Adrenal gland (tissue), 12 donors: ENCODE measurements around the gene PLAAT5. TPM values are rescaled to one million over a fixed set of nuclear protein-coding genes. Genes with fewer than 3 reads are reported as not detected.

Source experiments
- DNase-seq, 7 donors: peaks; one replicate each; pipeline ENCODE4 v3.0.0-alpha.2; 2019 to 2020
- H3K27ac ChIP-seq, 5 donors: fragments of 200-600 bp; sonication (generic) in 4 of 5; 1 replicate in 3 of 5; 2 replicates in 2 of 5; pipeline versions ENCODE4 v1.5.1 to v1.8.0; 2016 to 2020; ENCODE audit warnings: mild to moderate bottlenecking in 1 of 5
- H3K27me3 ChIP-seq: fragments of 200-600 bp; 2 replicates; pipeline ENCODE4 v1.8.0; 2021
- H3K36me3 ChIP-seq, 2 donors: fragments of 200-600 bp; replicated peaks in 1 of 2; 1 replicate in 1 of 2; 2 replicates in 1 of 2; pipeline versions ENCODE4 v1.5.1 to v1.8.0; 2018 to 2022
- H3K4me1 ChIP-seq, 2 donors: fragments of 200-600 bp; replicated peaks in 1 of 2; 1 replicate in 1 of 2; 2 replicates in 1 of 2; pipeline versions ENCODE4 v1.5.1 to v1.8.0; 2018 to 2021
- H3K4me3 ChIP-seq, 4 donors: fragments of 200-600 bp; sonication (generic) in 3 of 4; one replicate each; pipeline ENCODE4 v1.5.1; 2016 to 2018
- H3K9me3 ChIP-seq, 3 donors: fragments of 200-600 bp; sonication (generic) in 1 of 3; replicated peaks in 1 of 3; 1 replicate in 2 of 3; 2 replicates in 1 of 3; pipeline versions ENCODE4 v1.5.1 to v1.8.0; 2016 to 2021
- POLR2A ChIP-seq, 2 donors: fragments of 450-650 bp; IDR thresholded peaks; one replicate each; pipeline ENCODE4 v1.6.1; 2017; ENCODE audit warnings: antibody characterized with exemption in 2 of 2, mild to moderate bottlenecking in 2 of 2, moderate library complexity in 1 of 2
- WGBS, 4 donors: extraction: QIAGEN DNeasy Blood & Tissue Kit in 2 of 4; methylation state at CpG; one replicate each; pipeline versions ENCODE4 v1.1.5 to v1.1.7; 2013 to 2017; 5-methylcytosine and 5-hydroxymethylcytosine counted together
- intact Hi-C, 2 donors: fragments of 100-400 bp; cut with DNase I; formaldehyde crosslinking; loops; one replicate each; pipeline versions ENCODE4 v1.14.1 to v1.15.0; 2022 to 2023
- polyA plus RNA-seq, 3 donors: library from polyadenylated mRNA; stranded (reverse); fragments of 200-250 nt in 2 of 3; fragments of 350-450 nt in 1 of 3; fragmentation: Illumina TruSeq in 1 of 3; extraction: RNeasy Lipid Tissue Mini Kit (QIAGEN cat#74804) in 1 of 3; gene quantifications; one replicate each; pipeline ENCODE4 v1.2.3, GENCODE V29; 2013 to 2014
- total RNA-seq, 9 donors: library from RNA; depleted of rRNA in 4 of 9; stranded (reverse); fragments of >200 nt in 4 of 9; fragments of 120-200 nt in 1 of 9; fragmentation: NEBNext Ultra II Directional in 1 of 9; extraction: Animal tissue kit (Norgen Biotek cat#: 25700) in 1 of 9; gene quantifications; one replicate each; pipeline versions ENCODE4 v1.1.0 to v1.2.4, GENCODE V29; 2013 to 2023
- TF ChIP-seq, protein P1 (sequence below), 6 experiments: fragments of 450-650 bp in 4 of 6; fragments of 200-600 bp in 2 of 6; sonication (generic) in 1 of 6; IDR thresholded peaks; 1 replicate in 5 of 6; 2 replicates in 1 of 6; pipeline versions ENCODE4 v1.5.1 to v1.8.0; 2016 to 2021; ENCODE audit warnings: antibody characterized with exemption in 6 of 6, mild to moderate bottlenecking in 2 of 6, moderate library complexity in 1 of 6
- donor health status: healthy with polysubstance abuse.
- donor health status: Bipolar disorder and iron deficiency.
- donor health status: DM: yes; HTN: yes; CAD: no.
- donor health status: DM: no; HTN: no; CAD: no.
- donor health status: DM: no; HTN: no; CAD: no.
- donor health status: DM: yes; HTN: yes; CAD: no.

Gene PLAAT5
- total and polyA plus RNA-seq, 12 donors: 0.64 to 8.1 (median 1.3) TPM; not detected in 2

DNA sequence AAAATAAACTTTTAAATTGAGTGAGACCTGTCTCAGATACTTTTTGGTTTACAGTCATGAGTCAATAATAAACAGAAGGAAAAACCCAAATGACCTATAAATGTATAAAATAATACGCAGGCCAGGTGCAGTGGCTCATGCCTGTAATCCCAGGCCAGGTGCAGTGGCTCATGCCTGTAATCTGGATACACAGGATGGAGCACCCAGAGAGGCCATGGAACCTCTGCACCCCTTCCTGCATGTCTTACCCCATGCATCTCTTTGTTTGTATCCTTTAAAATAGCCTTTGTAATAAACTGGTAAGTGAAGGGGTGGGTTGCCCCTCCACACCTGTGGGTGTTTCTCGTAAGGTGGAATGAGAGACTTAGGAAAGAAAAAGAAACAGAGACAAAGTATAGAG lies 36.7 kb upstream of the PLAAT5 start:
- no peak for TF ChIP-seq POLR2A (IDR thresholded peaks at IDR 0.05)
- TF ChIP-seq, protein P1, sequence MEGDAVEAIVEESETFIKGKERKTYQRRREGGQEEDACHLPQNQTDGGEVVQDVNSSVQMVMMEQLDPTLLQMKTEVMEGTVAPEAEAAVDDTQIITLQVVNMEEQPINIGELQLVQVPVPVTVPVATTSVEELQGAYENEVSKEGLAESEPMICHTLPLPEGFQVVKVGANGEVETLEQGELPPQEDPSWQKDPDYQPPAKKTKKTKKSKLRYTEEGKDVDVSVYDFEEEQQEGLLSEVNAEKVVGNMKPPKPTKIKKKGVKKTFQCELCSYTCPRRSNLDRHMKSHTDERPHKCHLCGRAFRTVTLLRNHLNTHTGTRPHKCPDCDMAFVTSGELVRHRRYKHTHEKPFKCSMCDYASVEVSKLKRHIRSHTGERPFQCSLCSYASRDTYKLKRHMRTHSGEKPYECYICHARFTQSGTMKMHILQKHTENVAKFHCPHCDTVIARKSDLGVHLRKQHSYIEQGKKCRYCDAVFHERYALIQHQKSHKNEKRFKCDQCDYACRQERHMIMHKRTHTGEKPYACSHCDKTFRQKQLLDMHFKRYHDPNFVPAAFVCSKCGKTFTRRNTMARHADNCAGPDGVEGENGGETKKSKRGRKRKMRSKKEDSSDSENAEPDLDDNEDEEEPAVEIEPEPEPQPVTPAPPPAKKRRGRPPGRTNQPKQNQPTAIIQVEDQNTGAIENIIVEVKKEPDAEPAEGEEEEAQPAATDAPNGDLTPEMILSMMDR (IDR thresholded peaks at IDR 0.05): no peak
- H3K27me3 ChIP-seq: no peaks in the 10 kb centered on the region
- H3K4me3 ChIP-seq: no peak overlapping the region
- no peaks in the 10 kb centered on the region for H3K9me3 ChIP-seq
- DNase-seq: no peak
- no peaks in the 10 kb centered on the region for H3K4me1 ChIP-seq
- H3K27ac ChIP-seq: no peak overlapping the region
- 67 to 81% (median 74%) methylated on average over 2 of the region's 2 CpGs for WGBS, 4 donors
- H3K36me3 ChIP-seq: no peaks in the 10 kb centered on the region
- intact Hi-C loops: no loop called here

DNA sequence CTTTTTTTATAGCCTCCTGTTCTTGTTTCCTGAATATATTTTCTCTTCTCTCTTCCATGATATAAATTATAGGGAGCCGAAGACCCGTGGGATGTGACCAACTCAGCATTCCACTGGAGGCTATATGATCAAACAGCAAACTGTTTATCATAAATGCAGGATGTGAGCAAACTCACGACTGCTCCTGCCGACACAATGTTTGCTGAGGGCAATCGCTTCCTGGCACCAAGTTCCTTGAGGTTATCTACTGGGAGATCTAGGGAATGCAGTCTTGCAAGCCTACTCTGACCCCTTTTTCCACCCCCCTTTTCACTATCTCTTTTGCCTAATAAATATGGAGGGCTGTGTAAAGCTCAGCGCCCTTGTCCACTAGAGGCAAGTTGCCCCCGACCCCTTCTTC lies 32.2 kb upstream of the PLAAT5 start:
- H3K36me3 ChIP-seq: no peaks in the 10 kb centered on the region
- intact Hi-C loops: no loop called here
- H3K9me3 ChIP-seq: no peaks in the 10 kb centered on the region
- WGBS, 4 donors: 76 to 88% (median 82%) methylated on average over 7 of the region's 7 CpGs
- H3K4me3 ChIP-seq: no peak overlapping the region
- TF ChIP-seq, protein P1 (IDR thresholded peaks at IDR 0.05): no peak
- no peak for TF ChIP-seq POLR2A (IDR thresholded peaks at IDR 0.05)
- H3K27me3 ChIP-seq: no peaks in the 10 kb centered on the region
- H3K27ac ChIP-seq: no peak overlapping the region
- no peaks in the 10 kb centered on the region for H3K4me1 ChIP-seq
- DNase-seq: no peak

DNA sequence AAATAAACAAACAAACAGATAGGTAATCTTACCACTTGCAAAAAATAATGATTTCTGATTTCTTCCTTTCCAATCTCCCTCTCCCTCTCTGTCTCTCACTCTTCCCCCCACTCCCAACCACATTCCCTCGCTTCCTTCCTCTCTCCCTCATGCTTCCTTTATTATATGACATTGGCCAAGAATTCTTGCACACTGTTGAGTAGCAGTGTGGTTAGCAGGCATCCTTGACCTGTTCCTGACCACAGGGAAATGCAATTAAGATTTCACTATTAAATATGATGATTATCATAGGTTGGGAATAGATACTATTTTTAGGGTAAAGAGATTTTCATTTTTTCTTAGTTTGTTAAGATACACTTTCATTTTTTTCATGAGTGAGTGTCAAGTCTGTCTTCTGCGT lies 30.9 kb upstream of the PLAAT5 start:
- Histone ChIP-seq H3K36me3 (no peaks in the 10 kb centered on the region), H3K9me3 (no peaks in the 10 kb centered on the region), H3K27me3 (no peaks in the 10 kb centered on the region), H3K4me1 (no peaks in the 10 kb centered on the region), H3K27ac (no peak overlapping the region), H3K4me3 (no peak overlapping the region)
- 81 to 93% (median 83%) methylated on average over 2 of the region's 2 CpGs for WGBS, 4 donors
- no peak for TF ChIP-seq POLR2A (IDR thresholded peaks at IDR 0.05)
- TF ChIP-seq, protein P1 (IDR thresholded peaks at IDR 0.05): no peak
- DNase-seq: no peak
- intact Hi-C loops: no loop called here

DNA sequence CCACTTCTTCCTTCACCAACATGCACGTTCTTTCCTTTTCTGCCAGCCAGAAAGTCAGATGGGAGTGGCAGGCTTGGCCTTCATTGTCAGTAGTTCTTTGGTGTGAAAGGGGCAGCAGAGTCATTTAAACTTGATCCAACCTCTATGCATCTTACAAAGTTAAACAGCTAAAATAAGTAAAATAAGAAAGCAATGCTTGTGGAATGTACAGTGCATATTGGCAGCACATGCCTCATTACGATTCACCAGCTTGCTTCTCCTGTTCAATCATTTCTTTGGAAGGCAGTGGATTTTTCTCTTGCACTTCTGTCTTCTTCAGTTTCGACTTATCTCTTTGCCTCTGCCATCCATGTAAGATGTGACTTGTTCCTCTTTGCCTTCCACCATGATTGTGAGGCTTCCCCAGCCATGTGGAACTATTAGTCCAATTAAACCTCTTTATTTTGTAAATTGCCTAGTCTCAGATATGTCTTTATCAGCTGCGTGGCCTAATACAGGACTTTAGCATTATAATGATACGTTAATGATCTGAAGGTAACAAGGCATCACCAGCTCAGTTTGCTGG lies 29.7 kb upstream of the PLAAT5 start:
- Histone ChIP-seq H3K27ac (no peak overlapping the region), H3K4me1 (no peaks in the 10 kb centered on the region), H3K36me3 (no peaks in the 10 kb centered on the region), H3K27me3 (no peaks in the 10 kb centered on the region), H3K9me3 (no peaks in the 10 kb centered on the region), H3K4me3 (no peak overlapping the region)
- DNase-seq: no peak
- intact Hi-C loops: no loop called here
- WGBS, 4 donors: 81 to 84% (median 82%) methylated on average over 5 of the region's 5 CpGs
- no peak for TF ChIP-seq POLR2A (IDR thresholded peaks at IDR 0.05)
- TF ChIP-seq, protein P1 (IDR thresholded peaks at IDR 0.05): no peak
